ENCODE measurements around the gene ARTN.

- TF ChIP-seq CTCF (IDR thresholded peaks at IDR 0.05; ENCODE audit: low read depth, low read length) (no peak), EZH2phosphoT487 (IDR thresholded peaks at IDR 0.05; ENCODE audit: low read depth) (no peak)
These were observed 16.1 kb downstream of the ARTN start for GRCh38 chr1:43949678-43950077.
